ENCODE results near the gene WIPF2.

WIPF2 gene

DNA sequence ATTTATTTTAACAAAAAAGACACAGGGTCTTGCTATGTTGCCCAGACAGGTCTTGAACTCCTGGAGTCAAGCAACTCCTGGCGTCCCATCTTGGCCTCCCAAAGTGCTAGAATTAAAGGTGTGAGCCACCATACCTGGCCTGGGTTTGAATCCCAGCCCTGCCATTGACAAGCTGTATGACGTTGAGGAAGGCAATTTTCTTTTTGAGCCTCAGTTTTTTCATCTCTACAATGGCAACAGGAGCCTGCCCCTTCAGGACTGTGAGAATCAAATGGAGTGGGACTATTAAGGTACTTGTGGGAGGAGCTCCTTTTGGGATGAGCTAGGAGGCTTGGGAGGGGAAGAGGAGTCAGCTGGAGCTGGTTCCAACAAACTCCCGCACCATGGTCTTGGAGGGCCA, 96.1 kb downstream of the WIPF2 start:
- DNase-seq (ENCODE audit: low read depth), result no peak

DNA sequence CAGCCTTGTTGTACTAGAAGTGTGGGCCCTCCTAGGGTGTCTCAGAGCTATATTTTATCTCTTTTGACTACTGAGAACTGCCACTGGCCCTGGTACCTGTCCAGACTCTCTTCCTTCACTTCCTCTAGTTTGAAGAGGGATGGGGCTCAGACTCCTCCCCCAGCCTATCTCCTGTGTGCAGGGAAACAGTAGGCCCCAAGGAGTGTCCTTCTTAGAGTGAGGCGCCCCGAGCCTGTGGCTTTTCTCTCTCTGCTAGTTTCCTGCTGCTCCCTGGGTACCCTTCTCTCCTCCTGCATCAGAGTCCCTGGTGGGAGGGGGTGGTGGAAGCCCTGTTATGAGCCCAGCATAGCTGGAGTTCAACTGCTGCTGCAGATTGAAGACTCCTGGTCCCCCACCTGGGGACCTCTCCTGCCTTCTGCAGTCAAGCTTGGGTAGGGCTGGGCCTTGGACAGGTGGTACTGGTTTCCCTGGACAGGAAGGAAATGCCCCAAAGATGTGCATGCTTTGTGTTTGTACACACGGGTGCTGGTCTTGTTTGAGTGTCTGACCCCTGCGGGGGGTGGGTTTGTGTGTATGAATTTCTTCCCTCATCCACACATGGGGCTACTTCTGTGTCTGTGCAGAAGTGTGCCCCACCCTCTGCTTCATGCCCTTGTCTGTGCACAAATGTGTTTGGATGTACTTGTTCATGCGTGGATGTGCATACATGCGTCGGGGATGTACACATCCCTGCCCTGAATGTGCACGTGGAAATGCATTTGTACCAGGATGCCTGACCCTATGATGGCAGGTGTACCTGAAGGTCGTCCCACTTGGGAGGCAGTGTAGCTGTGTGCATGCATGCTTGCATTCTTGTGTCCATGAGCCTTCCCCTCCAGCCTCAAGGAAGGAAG, 96.8 kb downstream of the WIPF2 start:
- DNase-seq (ENCODE audit: low read depth), result no peak

DNA sequence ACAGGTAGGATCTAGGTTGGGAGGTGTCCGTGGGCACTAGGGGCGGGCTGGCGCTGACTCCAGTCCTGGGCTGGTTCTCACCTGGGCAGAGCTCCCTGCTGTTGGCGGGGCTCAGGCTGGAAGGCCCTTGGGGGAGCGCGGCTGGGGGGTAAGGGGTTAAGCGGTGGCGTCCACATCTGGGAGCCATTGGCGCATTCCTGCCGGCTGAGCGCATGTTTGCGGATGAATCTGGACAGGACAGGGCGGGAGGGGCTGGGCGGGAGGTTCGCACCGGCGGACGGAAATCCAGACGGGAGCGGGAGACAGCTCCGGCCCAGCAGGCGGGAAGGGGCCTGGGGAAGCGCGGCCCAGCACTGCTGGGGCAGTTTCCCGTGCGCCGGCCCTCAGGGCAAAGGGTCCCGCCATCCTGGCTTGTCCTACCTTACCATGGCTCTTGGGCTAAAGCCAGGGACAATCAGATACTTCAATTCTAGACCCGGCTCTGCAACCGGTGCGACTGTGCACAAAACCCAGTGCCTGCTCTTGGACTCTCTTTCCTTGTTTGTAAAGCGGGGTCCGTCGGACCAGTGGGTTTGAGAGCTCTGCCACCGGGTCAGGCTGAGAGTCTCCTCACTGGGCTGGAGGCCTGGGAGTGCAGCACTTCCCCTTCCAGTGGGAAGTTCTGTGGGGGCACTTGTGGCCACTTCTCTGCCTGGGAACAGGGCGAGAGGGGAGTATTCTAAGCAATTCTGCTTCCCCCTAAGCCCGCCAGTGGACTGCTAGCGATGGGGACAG, 97.7 kb downstream of the WIPF2 start:
- peak; percentile 69 for DNase-seq (ENCODE audit: low read depth)

DNA sequence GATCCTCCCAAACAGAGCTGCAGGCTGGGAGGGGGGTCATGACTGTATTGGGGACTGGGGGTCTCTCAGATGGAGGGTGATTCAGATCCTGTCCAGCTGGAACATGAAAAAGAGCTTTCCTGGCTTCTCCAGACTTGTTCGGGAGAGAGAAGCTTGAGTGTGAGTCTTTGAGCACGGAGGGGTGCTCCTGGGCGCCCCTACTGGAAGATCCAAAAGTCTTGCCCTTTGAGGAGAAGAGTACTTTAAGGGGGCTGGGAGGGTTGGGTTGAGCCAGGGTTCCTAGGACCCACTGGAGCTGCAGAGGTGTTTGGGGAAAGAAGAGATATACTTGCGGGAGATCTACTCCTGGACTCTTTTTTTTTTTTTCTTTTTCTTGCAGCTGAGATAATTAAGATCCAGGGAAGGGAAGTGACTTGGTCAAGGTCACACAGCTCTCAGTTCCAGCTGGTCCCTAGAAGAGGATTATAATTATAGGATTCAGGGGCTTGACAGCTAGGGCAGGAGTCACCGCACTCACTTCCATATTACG, 98.3 kb downstream of the WIPF2 start:
- no peak for DNase-seq (ENCODE audit: low read depth)

DNA sequence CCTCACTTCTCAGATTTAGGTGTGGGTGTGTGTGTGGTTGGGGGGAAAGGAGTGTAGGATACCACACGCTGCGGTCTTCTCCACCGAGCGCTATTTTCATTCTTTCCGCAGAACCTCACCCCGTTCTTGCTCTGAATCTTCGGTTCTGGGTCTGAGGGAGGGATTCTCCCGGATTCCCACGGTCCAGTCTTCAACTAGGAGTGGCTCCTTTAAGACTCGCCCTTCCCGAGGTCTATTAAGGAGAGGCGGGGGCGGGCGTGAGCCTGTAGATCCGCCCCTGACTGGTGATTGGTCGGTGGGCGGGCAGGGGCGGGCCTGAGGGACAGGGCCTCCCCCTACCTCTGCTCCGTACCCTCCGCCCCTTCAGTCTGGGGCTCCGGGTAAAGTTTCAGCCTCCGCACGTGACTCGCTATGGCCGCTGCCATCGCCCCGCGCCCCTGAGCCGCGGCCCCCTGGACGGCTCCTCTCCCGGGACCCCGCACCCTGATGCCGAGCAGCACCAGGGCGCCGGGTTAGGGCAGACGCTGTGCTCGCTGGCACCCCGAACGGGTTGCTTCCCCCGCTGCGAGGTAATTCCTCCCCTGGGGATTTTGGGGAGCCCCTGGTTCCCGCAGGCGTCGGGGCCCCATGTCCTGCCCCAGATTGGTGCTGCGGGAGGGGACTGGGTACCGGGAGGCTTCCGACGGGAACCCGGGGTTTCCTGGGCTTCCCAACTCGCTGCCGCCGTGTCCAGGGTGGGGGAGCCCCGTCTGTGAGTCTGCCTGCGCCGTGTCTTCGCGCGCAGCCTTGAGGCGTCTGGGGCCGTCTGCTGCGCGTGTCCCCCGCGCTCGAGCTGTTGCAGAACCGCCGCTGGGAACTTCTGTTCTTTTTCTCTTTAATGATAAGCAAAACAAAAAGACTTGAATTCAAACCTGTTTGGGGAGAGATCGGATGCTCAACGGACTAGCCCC, 99.1 kb downstream of the WIPF2 start:
- peak; percentile 94 for DNase-seq (ENCODE audit: low read depth)

DNA sequence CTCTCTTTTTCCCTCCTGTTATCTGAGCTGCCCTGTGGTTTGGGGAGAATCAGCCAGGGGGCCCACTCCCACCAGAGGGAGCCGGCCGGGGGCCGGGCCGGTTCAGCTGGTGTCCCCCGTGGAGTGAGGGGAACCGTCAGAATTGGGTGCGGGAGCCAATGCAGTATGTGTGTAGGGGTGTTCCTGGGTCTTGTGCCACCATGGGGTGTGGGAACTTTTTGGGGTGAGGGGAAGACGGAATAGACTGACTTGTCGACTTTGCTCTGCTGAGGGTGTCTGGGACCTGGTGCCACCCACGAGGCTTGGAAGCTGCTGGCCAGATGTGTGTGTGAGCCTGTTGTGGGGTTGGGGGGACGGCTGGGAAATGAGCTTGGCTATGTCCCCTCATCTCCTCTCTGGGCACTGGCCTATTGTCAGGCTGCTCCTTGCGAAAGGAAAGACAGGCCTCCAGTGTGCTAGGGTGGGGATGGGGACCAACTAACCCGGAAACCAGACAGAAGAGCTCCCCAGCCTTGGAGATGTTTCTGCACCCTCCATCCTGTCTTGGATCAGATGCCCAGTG, 99.8 kb downstream of the WIPF2 start:
- no peak for DNase-seq (ENCODE audit: low read depth)

DNA sequence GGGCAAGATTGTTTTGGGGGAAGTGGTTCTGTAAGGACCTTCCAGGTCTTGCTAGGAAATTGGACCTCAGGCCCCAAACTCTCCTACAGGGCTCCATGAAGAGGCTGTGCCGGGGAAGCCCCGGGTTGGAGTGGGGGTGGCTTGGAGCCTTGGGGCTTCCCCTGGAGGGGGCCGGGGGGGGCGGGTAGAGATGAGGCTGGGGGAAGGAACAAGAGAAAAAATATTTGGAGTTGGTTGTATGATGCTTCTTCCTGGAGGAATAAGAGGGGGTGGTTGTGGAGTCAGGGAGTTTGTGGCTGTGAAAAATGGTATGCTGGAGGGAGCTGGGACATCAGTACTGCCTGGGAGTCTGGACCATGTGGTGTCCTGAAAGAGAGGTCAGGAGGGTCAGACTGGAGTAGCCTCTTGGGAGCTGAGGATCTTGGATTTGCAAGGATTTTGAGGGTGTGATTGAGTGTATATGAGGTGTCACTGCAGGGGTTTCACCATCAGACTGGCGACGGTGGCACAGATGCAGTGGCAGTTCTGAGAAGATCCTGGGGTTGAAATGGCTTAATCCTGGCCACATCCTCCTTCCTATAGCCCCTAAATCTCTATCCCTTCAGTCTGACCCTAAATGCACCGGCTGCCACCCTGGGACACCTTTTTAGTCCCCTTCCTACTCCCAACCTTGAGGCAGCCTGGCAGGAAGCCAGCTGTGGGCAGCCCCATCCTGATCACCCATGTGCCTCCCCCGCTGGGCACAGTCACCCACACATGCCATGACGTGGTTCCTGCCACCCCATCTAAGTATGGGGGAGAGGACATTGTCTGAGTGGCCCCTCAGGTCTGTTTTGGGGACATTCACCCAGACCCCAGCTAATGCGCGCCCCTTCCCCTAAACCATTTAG, 100.8 kb downstream of the WIPF2 start:
- no peak for DNase-seq (ENCODE audit: low read depth)

DNA sequence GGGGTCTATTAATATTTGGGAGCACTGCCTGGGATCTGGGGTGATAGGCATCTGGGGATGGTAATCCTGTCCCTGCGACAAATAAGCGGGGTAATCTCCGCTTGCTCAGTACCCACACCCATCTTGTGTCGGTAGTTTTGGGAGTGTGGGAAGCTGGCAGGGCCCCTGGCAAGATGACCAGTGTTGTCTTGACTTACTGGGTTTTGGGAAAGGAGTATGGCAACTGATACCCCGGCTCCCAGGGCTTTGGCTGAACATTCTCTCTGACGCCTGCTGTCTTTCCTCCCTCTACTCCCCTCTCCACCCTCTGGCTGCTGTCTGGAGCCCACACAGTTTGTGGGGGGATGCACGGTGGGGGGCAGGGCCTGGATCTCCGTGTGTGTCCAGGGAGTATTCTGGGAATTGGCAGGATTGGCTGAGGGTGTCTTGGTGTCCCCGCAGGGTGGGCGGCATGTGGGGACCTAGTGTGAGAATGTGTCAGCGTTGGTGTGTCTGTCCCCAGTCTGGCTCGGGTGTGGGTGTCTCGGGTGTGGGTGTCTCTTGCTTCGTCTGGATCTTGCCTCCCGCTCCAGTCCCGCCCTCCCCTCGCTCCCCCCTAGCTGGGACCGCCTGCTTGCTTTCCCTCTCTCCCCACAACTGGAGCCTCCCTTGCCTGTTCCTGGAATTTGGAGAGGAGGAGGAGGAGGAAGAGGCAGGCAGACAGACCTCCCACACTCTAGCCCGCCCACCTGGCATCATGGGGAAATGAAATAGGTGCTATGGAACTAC, 101.8 kb downstream of the WIPF2 start:
- DNase-seq (ENCODE audit: low read depth), result no peak

DNA sequence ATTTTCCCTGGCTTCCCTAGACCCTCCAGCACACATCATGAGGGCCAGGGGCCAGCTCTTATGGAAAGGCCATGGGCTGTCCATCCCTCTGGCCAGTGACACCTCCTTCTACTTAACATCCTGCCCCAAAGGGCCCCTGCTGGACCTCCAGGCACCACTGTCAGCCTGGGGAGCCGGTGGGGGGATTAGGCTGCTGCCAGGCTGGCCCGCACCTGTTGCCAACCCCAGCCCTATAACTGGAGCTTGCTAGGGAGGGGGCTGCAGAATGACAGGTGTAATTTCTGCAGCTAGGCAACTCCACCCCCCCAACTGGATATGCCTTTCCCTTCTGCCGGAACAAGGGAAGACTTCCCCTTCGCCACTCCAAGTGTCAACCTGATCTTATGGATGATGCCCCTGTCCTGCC, 102.4 kb downstream of the WIPF2 start:
- no peak for DNase-seq (ENCODE audit: low read depth)

DNA sequence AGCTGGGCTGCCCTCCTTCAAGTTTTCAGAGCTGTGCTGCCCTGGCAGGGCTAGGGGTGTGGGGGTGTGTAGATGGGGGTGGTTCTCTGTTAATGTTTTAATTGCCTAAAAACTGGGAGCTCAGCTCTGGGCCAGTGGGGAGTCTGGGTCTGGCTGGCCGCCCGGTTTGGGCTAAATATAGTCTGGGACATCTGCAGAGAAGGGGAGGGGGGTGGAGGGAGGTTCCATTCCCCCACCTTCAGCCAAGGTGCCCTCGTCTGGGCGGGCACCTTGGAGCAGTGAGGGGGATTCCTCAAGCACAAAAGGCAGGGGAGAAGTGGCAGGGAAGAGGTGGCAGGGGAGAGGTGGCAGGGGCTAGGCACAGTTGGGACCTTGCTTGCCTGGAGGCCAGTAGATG, 102.9 kb downstream of the WIPF2 start:
- DNase-seq (ENCODE audit: low read depth), result no peak

DNA sequence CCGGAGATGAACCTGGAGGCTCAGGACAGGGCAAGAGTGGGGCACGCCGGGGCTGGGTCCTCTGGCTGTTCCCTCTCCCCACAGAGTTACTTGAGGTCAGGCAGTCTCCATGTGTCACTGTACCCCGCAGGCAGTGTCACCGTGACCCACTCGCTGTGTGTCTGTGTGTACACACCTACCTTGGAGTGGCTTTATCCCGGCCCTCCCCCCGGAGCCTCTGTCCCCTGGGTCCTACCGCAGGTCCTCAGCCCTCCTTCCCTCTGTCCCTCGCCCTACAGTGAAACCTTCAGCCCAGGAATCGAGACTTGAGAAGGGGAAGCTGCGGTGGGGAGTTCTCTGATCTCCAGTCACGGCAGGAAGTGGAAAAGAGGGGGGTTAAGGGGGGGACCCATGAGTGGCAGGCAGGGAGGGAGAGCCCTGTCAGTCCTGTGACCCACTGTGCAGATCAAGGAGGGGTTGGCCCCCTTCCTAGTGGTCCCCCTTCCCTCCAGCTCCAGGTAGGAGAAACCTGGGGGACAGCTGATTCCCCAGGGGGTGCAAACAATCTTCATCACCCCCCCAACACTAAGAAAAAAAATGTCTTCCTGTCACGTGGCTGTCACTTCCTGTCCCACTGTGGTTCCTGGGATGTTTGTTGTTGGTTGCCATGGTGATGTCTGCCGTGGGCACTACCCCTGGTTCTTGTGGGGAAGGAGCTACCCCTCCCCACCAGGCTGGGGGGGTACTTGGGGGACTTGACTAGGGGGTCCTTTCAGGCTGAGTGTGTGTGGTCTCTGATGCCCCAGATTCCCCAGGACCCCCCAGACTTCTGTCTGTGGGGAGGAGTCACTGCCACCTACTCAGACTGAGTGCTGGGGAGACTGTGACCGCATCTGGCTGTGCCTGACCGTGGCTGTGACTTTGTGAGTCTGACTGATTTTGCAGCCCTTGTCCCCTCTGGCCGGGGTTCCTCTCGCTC, 103.5 kb downstream of the WIPF2 start:
- peak; percentile 78 for DNase-seq (ENCODE audit: low read depth)

DNA sequence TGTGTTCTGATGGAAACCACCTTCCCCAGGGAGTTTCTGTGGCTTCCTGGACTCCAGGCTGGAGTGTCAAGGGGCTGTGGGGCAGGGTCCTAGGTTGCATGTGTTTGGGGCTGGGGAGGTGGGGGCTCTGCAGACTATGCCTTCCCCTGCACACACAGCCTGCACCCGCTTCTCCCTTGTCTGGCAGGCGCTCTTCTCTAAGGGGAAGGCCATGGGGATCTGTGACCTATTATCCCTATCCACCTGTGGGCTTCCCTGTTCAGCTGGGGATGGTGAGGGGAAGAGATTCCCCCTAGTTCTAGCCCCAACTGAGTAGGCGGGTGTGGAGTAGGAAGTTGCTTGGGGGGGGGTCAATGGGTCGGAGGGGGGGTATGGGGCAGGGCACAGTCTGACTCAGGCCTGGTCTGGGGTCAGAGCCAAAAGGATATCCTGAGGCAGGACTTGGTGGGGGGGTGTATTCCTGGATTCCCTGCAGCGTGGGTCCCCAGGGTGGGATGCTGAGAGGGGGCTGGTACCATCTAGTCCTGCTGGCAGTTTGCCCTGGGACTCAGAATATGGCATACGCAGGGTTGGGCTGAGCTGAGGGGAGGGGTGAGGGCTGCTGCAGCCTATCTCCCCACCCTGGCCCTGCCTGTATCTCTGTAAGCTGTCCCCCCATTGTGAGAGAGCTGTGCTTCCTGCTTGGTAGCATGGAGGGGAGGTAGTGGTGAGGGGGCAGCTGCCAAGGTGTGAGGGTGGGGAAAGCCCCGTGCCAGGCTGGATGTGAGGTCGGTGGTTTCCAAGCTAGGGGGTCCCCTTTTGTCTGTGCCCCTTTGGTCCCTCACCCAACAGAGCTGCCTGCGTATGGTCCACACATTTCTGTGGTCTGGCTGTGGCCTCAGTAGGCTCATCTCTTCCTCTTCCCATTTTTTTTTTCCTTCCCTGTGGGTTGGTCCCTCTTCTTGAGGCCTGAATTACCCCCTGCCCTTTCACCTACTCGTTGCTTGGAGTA, 104.6 kb downstream of the WIPF2 start:
- DNase-seq (ENCODE audit: low read depth), result no peak

DNA sequence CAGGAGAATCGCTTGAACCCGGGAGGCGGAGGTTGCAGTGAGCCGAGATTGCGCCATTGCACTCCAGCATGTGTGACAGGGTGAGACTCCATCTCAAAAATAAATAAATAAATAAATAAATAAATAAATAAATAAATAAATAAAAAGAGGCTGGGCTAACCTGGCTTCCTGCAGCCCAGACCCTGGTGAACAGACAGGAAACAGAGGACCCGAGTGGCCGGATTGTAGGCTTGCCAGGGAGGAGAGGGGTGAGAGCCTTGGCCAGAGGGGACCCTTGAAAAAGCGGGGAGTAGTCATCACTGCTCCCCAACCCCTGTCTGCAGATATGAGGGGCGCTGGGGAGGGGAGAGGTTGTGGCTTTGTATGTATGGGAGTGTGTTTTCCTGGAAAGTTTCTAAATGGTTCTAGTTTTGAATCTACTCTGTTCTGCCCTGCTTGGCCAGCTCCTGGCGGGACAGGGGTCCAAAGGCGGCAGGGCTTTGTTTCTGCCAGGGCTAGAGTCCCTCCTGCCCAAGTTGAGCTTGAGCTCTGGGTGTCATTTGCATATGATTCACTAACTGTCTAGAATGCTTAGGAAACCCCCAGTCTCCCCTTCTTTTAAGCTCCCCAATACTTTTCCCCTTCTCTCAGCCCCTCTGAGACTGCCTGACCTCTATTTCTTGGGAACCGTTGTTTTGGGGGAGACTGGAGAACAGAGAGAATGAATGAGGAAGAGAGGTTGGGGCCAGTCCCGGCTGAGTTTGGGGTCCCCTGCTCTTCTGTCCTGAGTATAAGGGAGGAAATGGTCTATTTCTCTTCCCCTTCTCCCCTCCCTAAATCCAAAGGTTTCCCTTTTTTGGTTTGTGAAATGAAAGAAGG, 106.3 kb downstream of the WIPF2 start:
- DNase-seq (ENCODE audit: low read depth), result no peak

DNA sequence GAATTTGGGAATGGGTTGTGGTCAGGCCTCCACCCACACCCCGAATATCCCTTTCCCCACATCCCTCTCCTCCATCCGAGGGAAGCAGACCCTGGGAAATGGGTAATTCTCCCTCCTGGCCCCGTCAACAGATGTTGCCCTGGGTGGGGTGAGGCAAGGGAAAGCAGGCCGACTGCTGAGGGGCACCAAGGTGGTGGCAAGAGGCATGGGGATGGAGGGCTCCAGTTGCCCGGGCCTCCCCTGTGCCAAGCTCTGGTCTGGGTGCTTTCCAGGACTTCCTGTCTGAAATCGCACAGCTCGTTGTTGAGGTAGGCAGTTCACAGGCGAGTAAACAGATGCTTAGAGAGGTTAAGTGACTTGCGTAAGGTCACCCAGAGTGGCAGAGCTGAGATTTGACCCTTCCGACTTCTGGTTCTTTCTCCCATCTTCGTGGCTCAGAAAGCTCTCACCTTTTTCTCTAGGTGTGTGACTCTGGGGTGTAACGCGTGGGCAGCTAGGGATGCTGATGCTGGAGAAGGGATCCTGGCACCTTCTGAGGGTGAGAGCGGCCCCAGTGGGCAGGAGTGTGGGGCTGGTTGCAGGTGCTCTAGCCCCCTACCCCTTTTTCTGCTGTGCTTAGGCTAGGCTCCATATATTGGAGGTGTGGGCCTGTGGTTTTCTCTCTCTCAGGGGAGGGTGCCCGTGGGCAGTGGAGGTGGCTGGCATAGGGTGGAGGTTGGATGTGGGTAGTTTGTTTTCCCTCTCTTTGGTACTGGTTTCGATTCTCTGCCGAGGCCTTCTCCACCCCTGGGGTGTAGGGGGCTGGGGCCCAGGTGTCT, 107.1 kb downstream of the WIPF2 start:
- DNase-seq (ENCODE audit: low read depth), result no peak

DNA sequence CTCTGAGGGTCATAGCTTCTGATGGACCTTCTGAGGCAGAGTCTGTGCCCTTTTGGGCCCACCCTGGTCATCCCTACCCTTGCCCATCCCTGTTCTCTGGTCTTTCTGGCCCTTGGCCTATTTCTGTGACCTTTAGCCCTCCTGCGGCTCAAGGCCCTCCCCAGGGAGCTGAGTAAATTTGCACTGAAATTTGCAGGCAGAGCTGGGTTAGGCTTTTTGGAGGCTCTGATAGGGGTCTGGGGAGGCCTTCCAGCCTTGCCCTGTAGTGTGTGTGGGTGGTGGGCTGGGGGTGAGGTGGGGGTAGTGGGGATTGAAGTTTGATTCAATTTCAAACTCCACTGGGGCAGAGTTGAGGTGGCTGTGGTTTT, 107.7 kb downstream of the WIPF2 start:
- DNase-seq (ENCODE audit: low read depth), result no peak

All from GM04504 (cell line).